Tibial nerve (tissue), 4 donors: ENCODE measurements around the gene SPTLC2. TPM values are rescaled to one million over a fixed set of nuclear protein-coding genes. Genes with fewer than 3 reads are reported as not detected.
"Not testable (repeated sequence)": the region's sequence is repeated elsewhere in the genome, so short reads cannot be mapped to it uniquely, and the experiment has no call there.

ENCODE experiments used
- DNase-seq, 2 donors: peaks; one replicate each; pipeline ENCODE4 v3.0.0-alpha.2; 2019; ENCODE audit warnings: low spot score in 2 of 2
- H3K27ac ChIP-seq, 4 donors: fragments of 200-600 bp; sonication (generic) in 3 of 4; one replicate each; pipeline ENCODE4 v1.5.1; 2017 to 2019; ENCODE audit warnings: mild to moderate bottlenecking in 1 of 4
- H3K27me3 ChIP-seq, 2 donors: fragments of 200-600 bp; sonication (generic) in 1 of 2; one replicate each; pipeline versions ENCODE4 v1.5.1 to v1.6.0; 2017 to 2019
- H3K36me3 ChIP-seq, 3 donors: fragments of 200-600 bp; sonication (generic); one replicate each; pipeline ENCODE4 v1.5.1; 2018 to 2019
- H3K4me1 ChIP-seq, 4 donors: fragments of 200-600 bp; sonication (generic) in 3 of 4; one replicate each; pipeline ENCODE4 v1.5.1; 2017 to 2019
- H3K4me3 ChIP-seq, 4 donors: fragments of 200-600 bp; sonication (generic) in 3 of 4; one replicate each; pipeline ENCODE4 v1.5.1; 2017 to 2019; ENCODE audit warnings: mild to moderate bottlenecking in 1 of 4, moderate library complexity in 1 of 4
- H3K9me3 ChIP-seq, 4 donors: fragments of 200-600 bp; sonication (generic) in 3 of 4; one replicate each; pipeline ENCODE4 v1.5.1; 2017 to 2019
- EP300 ChIP-seq, 2 donors: sonication (generic); formaldehyde crosslinking; IDR thresholded peaks; one replicate each; pipeline ENCODE4 v1.6.1; 2017; ENCODE audit warnings: antibody characterized with exemption in 2 of 2, mild to moderate bottlenecking in 1 of 2
- POLR2A ChIP-seq, 2 donors: fragments of 450-650 bp; IDR thresholded peaks; one replicate each; pipeline ENCODE4 v1.6.1; 2017; ENCODE audit warnings: antibody characterized with exemption in 2 of 2, mild to moderate bottlenecking in 2 of 2, moderate library complexity in 2 of 2
- WGBS, 2 donors: methylation state at CpG; one replicate each; pipeline ENCODE4 v1.1.5; 2018; 5-methylcytosine and 5-hydroxymethylcytosine counted together
- total RNA-seq, 4 donors: library from RNA; depleted of rRNA; stranded (reverse); fragments of >200 nt; gene quantifications; one replicate each; pipeline ENCODE4 v1.1.0, GENCODE V29; 2016
- TF ChIP-seq, protein P1 (sequence below), 5 experiments: fragments of 200-600 bp in 3 of 5; fragments of 450-650 bp in 2 of 5; sonication (generic) in 3 of 5; IDR thresholded peaks; one replicate each; pipeline ENCODE4 v1.5.1; 2016 to 2019; ENCODE audit warnings: antibody characterized with exemption in 5 of 5, mild to moderate bottlenecking in 3 of 5, moderate library complexity in 2 of 5

Gene SPTLC2
- total RNA-seq, 4 donors from 2014 or later: 25.5 to 45.2 (median 29.7) TPM

- no peak for DNase-seq
- peaks cover 0 to 53% (median 0%) of the 10 kb centered on the region in 3 donors for H3K36me3 ChIP-seq
- H3K4me1 ChIP-seq: peaks cover 0 to 30% (median 8%) of the 10 kb centered on the region in 4 donors
- 50 to 58% methylated on average over 4 of the region's 4 CpGs for WGBS, 2 donors
- peak overlapping the region in 1 of 4 donors; percentile 23 for H3K27ac ChIP-seq
- H3K27me3 ChIP-seq: no peaks in the 10 kb centered on the region
- TF ChIP-seq, protein P1, sequence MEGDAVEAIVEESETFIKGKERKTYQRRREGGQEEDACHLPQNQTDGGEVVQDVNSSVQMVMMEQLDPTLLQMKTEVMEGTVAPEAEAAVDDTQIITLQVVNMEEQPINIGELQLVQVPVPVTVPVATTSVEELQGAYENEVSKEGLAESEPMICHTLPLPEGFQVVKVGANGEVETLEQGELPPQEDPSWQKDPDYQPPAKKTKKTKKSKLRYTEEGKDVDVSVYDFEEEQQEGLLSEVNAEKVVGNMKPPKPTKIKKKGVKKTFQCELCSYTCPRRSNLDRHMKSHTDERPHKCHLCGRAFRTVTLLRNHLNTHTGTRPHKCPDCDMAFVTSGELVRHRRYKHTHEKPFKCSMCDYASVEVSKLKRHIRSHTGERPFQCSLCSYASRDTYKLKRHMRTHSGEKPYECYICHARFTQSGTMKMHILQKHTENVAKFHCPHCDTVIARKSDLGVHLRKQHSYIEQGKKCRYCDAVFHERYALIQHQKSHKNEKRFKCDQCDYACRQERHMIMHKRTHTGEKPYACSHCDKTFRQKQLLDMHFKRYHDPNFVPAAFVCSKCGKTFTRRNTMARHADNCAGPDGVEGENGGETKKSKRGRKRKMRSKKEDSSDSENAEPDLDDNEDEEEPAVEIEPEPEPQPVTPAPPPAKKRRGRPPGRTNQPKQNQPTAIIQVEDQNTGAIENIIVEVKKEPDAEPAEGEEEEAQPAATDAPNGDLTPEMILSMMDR (IDR thresholded peaks at IDR 0.05): no peak
- TF ChIP-seq EP300 (IDR thresholded peaks at IDR 0.05): no peak
- TF ChIP-seq POLR2A (IDR thresholded peaks at IDR 0.05): no peak
- no peaks in the 10 kb centered on the region for H3K9me3 ChIP-seq
- no peak overlapping the region for H3K4me3 ChIP-seq
Measured at GRCh38 chr14:77556946-77557345, 59.5 kb downstream of the SPTLC2 start.

DNA sequence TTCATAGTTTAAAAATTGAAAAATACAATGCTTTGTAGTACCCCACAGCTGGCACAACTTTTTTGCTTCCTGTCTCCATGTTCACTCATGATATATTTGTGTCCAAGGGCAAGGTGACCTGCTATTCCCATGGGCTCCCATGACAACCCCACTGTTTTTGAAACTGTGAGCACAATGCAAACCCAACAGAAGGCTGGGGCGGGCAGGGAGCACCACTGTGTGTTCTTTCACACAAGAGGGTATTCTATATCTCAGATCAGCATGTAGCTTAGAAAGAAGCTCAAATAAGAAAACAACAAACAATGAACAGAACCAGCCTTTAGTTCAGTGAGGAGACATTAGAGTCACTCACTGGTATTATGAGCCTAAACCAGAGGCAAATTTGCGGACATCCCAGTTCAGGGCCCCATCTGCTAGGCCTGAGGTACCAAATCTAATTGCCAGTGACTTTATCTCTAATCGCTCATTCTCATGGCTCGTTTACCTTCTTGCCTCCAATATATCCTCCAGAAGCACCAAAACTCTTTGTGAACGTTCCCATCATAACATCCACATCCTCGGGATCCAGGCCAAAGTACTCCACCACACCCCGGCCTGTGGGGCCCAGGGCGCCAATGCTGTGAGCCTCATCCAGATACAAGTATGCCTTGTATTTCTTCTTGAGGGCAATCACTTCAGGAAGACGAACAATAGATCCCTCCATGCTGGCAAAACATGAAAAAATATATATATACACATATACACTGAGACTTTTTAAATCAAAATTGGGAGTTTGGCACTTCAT is 61.4 kb downstream of the SPTLC2 start:
- no peak overlapping the region for H3K4me3 ChIP-seq
- peak overlapping the region in 3 of 4 donors; percentile 37 to 79 (median 73) for H3K27ac ChIP-seq
- H3K27me3 ChIP-seq: no peaks in the 10 kb centered on the region
- no peaks in the 10 kb centered on the region for H3K9me3 ChIP-seq
- 33 to 45% methylated on average over 9 of the region's 9 CpGs for WGBS, 2 donors
- TF ChIP-seq, protein P1 (IDR thresholded peaks at IDR 0.05): no peak
- no peak for TF ChIP-seq POLR2A (IDR thresholded peaks at IDR 0.05)
- no peak for TF ChIP-seq EP300 (IDR thresholded peaks at IDR 0.05)
- peaks cover 0 to 44% (median 0%) of the 10 kb centered on the region in 3 donors for H3K36me3 ChIP-seq
- peaks cover 0 to 30% (median 8%) of the 10 kb centered on the region in 4 donors for H3K4me1 ChIP-seq
- DNase-seq: no peak

DNA sequence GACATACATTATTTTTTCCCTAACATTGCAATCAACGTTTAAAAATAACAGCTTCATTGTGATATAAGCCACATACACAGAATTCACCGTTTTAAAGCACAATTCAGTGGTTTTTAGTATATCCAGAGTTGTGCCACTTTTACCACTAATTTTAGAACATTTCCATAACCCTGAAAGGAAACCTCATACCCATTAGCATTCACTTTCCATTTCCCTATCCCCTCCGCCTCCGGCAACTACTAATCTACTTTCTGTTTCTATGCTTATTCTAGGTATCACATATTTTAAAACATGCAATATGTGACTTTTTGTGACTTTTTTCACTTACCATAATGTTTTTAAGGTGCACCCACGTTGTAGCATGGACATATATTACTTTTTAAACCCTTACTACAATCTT is 62.2 kb downstream of the SPTLC2 start:
- H3K36me3 ChIP-seq: peaks cover 0 to 44% (median 0%) of the 10 kb centered on the region in 3 donors
- no peak for DNase-seq
- H3K4me3 ChIP-seq: no peak overlapping the region
- H3K27ac ChIP-seq: peak overlapping the region in 3 of 4 donors; percentile 47 to 79 (median 73)
- H3K9me3 ChIP-seq: no peaks in the 10 kb centered on the region
- TF ChIP-seq POLR2A (IDR thresholded peaks at IDR 0.05) (no peak), EP300 (IDR thresholded peaks at IDR 0.05) (no peak)
- TF ChIP-seq, protein P1 (IDR thresholded peaks at IDR 0.05): no peak
- 59 to 61% methylated on average over 5 of the region's 5 CpGs for WGBS, 2 donors
- H3K27me3 ChIP-seq: no peaks in the 10 kb centered on the region
- H3K4me1 ChIP-seq: peaks cover 0 to 30% (median 8%) of the 10 kb centered on the region in 4 donors

DNA sequence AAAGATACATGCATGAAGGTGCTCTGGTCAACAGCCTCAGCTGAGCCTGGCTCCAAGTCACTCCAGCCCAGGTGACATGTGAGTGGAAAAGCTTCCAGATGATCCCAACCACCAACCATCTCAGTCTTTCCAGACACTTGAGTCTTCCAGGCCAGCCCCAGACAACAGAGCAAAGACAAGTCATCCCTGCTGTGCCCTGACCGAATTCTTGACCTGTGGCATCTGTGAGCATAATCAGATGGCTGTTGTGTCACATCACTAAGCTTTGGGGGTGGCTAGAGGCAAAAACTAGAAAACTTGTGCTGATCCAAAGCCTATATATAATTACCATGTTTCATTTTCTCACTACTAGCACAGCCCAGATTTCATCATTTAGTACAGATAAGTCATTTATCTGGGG is 67.0 kb downstream of the SPTLC2 start:
- WGBS, 2 donors: 62 to 83% methylated on average over 1 of the region's 1 CpG
- no peak for DNase-seq
- Histone ChIP-seq H3K4me3 (no peak overlapping the region), H3K27me3 (no peaks in the 10 kb centered on the region), H3K36me3 (peaks cover 0 to 51% (median 0%) of the 10 kb centered on the region in 3 donors), H3K9me3 (no peaks in the 10 kb centered on the region), H3K4me1 (peaks cover 0 to 4% (median under 1%) of the 10 kb centered on the region in 4 donors), H3K27ac (no peak overlapping the region)
- no peak for TF ChIP-seq POLR2A (IDR thresholded peaks at IDR 0.05)
- TF ChIP-seq, protein P1 (IDR thresholded peaks at IDR 0.05): no peak
- no peak for TF ChIP-seq EP300 (IDR thresholded peaks at IDR 0.05)

- WGBS, 2 donors: 80 to 85% methylated on average over 8 of the region's 8 CpGs
- H3K36me3 ChIP-seq: peaks cover 0 to 52% (median 0%) of the 10 kb centered on the region in 3 donors
- no peak for DNase-seq
Measured at GRCh38 chr14:77547512-77548180, 68.8 kb downstream of the SPTLC2 start.

DNA sequence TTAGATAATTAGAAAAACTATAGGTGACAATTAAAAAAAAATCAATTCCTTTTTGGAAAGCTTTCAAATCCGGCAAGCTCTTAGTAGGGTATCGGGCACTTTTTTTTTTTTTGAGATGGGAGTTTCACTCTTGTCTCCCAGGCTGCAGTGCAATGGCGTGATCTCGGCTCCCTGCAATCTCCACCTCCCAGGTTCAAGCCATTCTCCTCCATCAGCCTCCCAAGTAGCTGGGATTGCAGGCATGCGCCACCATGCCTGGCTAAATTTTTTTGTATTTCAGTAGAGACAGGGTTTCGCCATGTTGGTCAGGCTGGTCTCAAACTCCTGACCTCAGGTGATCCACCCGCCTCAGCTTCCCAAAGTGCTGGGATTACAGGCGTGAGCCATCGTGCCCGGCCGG is 71.3 kb downstream of the SPTLC2 start:
- WGBS, 2 donors: 95 to 98% methylated on average over 11 of the region's 11 CpGs
- not testable (repeated sequence) for H3K4me3 ChIP-seq, H3K27ac ChIP-seq, DNase-seq, H3K9me3 ChIP-seq, H3K27me3 ChIP-seq
- Histone ChIP-seq H3K36me3 (peaks cover 0 to 41% (median 0%) of the 10 kb centered on the region in 3 donors), H3K4me1 (peaks cover 0 to 21% (median 12%) of the 10 kb centered on the region in 4 donors)

More at GRCh38 chr14:77547512-77548180, 68.8 kb downstream of the SPTLC2 start:
- Histone ChIP-seq H3K27me3 (no peaks in the 10 kb centered on the region), H3K4me3 (no peak overlapping the region), H3K27ac (no peak overlapping the region), H3K4me1 (peaks cover 0 to 14% (median 7%) of the 10 kb centered on the region in 4 donors), H3K9me3 (no peaks in the 10 kb centered on the region)
- TF ChIP-seq EP300 (IDR thresholded peaks at IDR 0.05) (no peak), POLR2A (IDR thresholded peaks at IDR 0.05) (no peak)
- TF ChIP-seq, protein P1 (IDR thresholded peaks at IDR 0.05): no peak
